PFSK-1 (cell line): ENCODE data around the gene ATAD3C.

ENCODE experiments used
- FOXP2 ChIP-seq: optimal IDR thresholded peaks from 2 replicates; pipeline ENCODE3; 2011; ENCODE audit warnings: borderline replicate concordance, control low read depth, inconsistent platforms; ENCODE audit not compliant: insufficient read depth; ENCODE audit errors: extremely low read length, extremely low read depth
- POLR2AphosphoS5 ChIP-seq: IDR thresholded peaks from 2 replicates; pipeline ENCODE4 v1.6.1; 2012; ENCODE audit warnings: low read depth, mild to moderate bottlenecking, control low read depth, low read length, moderate library complexity
- REST ChIP-seq, 2 experiments: IDR thresholded peaks; 2 replicates each; pipeline versions ENCODE4 v1.6.1 to v1.8.0; 2011 to 2012; ENCODE audit warnings: low read depth in 2 of 2, low read length in 2 of 2, control low read depth in 1 of 2, inconsistent platforms in 1 of 2, mild to moderate bottlenecking in 1 of 2, moderate library complexity in 1 of 2; ENCODE audit not compliant: insufficient read depth in 1 of 2
- SIN3A ChIP-seq: IDR thresholded peaks from 2 replicates; pipeline ENCODE4 v1.6.1; 2012; ENCODE audit warnings: mild to moderate bottlenecking, low read length, moderate library complexity, borderline replicate concordance; ENCODE audit not compliant: insufficient read depth
- TAF1 ChIP-seq: IDR thresholded peaks from 2 replicates; pipeline ENCODE4 v1.6.1; 2012; ENCODE audit warnings: low read length, control low read depth, borderline replicate concordance; ENCODE audit not compliant: insufficient read depth

The ATAD3C gene

DNA sequence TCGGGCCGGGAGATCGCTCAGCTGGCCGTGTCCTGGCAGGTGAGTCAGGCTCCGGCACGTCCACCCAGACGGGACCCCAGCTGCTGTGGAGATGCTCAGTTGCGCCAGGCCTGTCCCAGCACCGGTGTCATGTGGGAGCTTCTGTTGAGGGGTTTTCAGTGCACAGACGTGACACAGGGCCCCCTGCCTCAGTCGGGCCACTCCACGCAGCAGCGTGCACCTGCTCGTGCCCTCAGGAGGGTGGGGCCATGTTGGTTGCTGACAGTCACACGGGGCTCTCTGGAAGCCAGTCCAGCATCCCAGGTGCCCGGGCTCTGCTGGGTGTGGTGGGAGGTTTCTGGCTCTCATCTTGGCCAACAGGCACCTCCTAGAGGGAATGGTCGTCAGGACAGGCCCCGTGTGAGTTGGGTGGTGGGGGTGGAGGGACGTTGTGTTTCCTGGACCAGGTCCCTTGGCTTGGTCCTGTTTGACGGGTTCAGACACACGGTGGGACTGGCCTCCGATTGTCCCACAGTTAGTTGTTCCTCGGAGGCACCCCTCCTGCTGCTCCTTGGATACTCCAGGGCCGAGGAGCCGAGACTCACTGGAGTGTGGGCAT, 41.2 kb downstream of the ATAD3C start:
- no peak for TF ChIP-seq POLR2AphosphoS5
- TF ChIP-seq SIN3A, result no peak
- no peak for TF ChIP-seq REST (IDR thresholded peaks at IDR 0.05; ENCODE audit: insufficient read depth in 1 of 2, low read depth in 2 of 2, low read length in 2 of 2)
- TF ChIP-seq TAF1, result no peak
- TF ChIP-seq FOXP2, result no peak

DNA sequence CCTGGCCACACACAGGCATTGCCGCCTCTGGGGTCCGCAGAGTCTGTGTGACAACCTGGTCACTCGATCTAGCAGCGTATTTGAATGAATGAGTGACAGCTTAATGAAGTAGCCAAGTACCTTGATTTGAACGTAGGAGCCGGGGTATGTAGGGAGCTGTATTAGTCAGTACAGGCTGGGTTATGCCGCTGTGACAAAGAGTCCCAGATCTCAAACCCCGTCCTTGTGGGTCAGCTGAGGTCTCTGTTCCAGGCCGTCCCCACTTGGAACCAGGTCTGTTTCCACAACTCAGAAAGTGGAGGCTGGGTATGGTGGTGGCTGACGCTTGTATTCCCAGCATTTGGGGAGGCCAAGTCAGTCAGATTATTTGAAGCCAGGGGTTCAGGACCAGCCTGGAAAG, 42.1 kb downstream of the ATAD3C start:
- no peak for TF ChIP-seq SIN3A
- no peak for TF ChIP-seq FOXP2
- TF ChIP-seq POLR2AphosphoS5, result no peak
- TF ChIP-seq TAF1, result no peak
- TF ChIP-seq REST (IDR thresholded peaks at IDR 0.05; ENCODE audit: insufficient read depth in 1 of 2, low read depth in 2 of 2, low read length in 2 of 2), result no peak

DNA sequence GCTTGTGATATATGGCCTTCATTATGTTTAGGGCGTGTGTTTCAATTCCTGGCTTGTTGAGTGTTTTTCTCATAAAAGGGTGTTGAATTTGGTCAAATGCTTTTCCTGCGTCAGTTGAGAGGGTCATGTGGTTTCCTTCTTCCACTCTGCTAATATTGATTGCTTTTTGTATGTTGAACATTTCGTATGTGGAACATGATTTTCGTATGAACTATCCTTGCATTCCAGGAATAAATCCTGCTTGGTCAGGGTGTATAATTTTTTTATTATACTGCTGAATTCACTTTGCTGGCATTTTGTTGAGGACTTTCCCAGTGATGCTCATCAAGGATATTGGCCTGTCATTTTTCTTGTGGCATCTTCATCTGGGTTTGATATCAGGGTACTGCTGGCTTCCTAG, 57.8 kb downstream of the ATAD3C start:
- no peak for TF ChIP-seq REST (IDR thresholded peaks at IDR 0.05; ENCODE audit: insufficient read depth in 1 of 2, low read depth in 2 of 2, low read length in 2 of 2)
- no peak for TF ChIP-seq SIN3A
- no peak for TF ChIP-seq POLR2AphosphoS5
- TF ChIP-seq TAF1, result no peak
- no peak for TF ChIP-seq FOXP2

GRCh38 chr1:1510912-1511532, 61.5 kb downstream of the ATAD3C start:
- TF ChIP-seq TAF1, result no peak
- no peak for TF ChIP-seq POLR2AphosphoS5
- TF ChIP-seq FOXP2, result no peak
- TF ChIP-seq REST (IDR thresholded peaks at IDR 0.05; ENCODE audit: insufficient read depth in 1 of 2, low read depth in 2 of 2, low read length in 2 of 2), result no peak
- TF ChIP-seq SIN3A, result no peak
